H9 (cell line): Measurements from ENCODE around the gene ATP13A3. TPM values are rescaled to one million over a fixed set of nuclear protein-coding genes. Genes with fewer than 3 reads are reported as not detected.

Source experiments
- DNase-seq: peaks from one replicate; pipeline ENCODE4 v3.0.0-alpha.2; 2017
- H2AFZ ChIP-seq: one replicate; pipeline ENCODE4 v1.6.1; 2013; ENCODE audit warnings: mild to moderate bottlenecking, low read length, control low read depth, moderate library complexity
- H2AK5ac ChIP-seq: 2 replicates; pipeline ENCODE4 v1.6.1; 2013; ENCODE audit warnings: low read length, control low read depth, mixed read lengths; ENCODE audit not compliant: insufficient read length
- H2BK120ac ChIP-seq: one replicate; pipeline ENCODE4 v1.6.1; 2013; ENCODE audit warnings: low read depth, mild to moderate bottlenecking, low read length, control low read depth, inconsistent platforms; ENCODE audit not compliant: poor library complexity, severe bottlenecking
- H2BK12ac ChIP-seq: 2 replicates; pipeline ENCODE4 v1.6.1; 2013; ENCODE audit warnings: low read length, control low read depth, mixed read lengths, low read depth; ENCODE audit not compliant: insufficient read length
- H2BK15ac ChIP-seq: 2 replicates; pipeline ENCODE4 v1.6.1; 2013; ENCODE audit warnings: low read depth, low read length, control low read depth
- H2BK20ac ChIP-seq: one replicate; pipeline ENCODE4 v1.6.1; 2013; ENCODE audit warnings: low read depth, mild to moderate bottlenecking, low read length, control low read depth, inconsistent platforms; ENCODE audit not compliant: poor library complexity, severe bottlenecking
- H2BK5ac ChIP-seq: 2 replicates; pipeline ENCODE4 v1.6.1; 2013; ENCODE audit warnings: low read length, control low read depth, mixed read lengths; ENCODE audit not compliant: insufficient read length
- H3K14ac ChIP-seq: 2 replicates; pipeline ENCODE4 v1.6.1; 2013; ENCODE audit warnings: low read length, control low read depth; ENCODE audit not compliant: insufficient read depth
- H3K18ac ChIP-seq: 2 replicates; pipeline ENCODE4 v1.6.1; 2013; ENCODE audit warnings: low read depth, mild to moderate bottlenecking, mixed read lengths, low read length, control low read depth; ENCODE audit not compliant: insufficient read length
- H3K23ac ChIP-seq: 2 replicates; pipeline ENCODE4 v1.6.1; 2013; ENCODE audit warnings: low read length, control low read depth, mixed read lengths, low read depth; ENCODE audit not compliant: insufficient read length
- H3K23me2 ChIP-seq: 2 replicates; pipeline ENCODE4 v1.6.1; 2013; ENCODE audit warnings: low read depth, mild to moderate bottlenecking, mixed read lengths, low read length, control low read depth; ENCODE audit not compliant: insufficient read length, poor library complexity, severe bottlenecking
- H3K27ac ChIP-seq: 2 replicates; pipeline ENCODE4 v1.5.1; 2013; ENCODE audit warnings: low read length, control low read depth, mixed read lengths, low read depth; ENCODE audit not compliant: insufficient read length
- H3K27me3 ChIP-seq: 2 replicates; pipeline ENCODE4 v1.6.1; 2013; ENCODE audit warnings: low read length, control low read depth, inconsistent platforms; ENCODE audit not compliant: insufficient read depth
- H3K4ac ChIP-seq: 2 replicates; pipeline ENCODE4 v1.6.1; 2013; ENCODE audit warnings: low read depth, mild to moderate bottlenecking, control low read depth, inconsistent platforms, low read length, moderate library complexity
- H3K4me1 ChIP-seq: 2 replicates; pipeline ENCODE4 v1.6.1; 2013; ENCODE audit warnings: low read length, control low read depth, inconsistent platforms; ENCODE audit not compliant: insufficient read depth
- H3K4me2 ChIP-seq: 2 replicates; pipeline ENCODE4 v1.6.1; 2013; ENCODE audit warnings: low read length, control low read depth, mixed read lengths; ENCODE audit not compliant: insufficient read length, insufficient read depth
- H3K56ac ChIP-seq: 2 replicates; pipeline ENCODE4 v1.6.1; 2013; ENCODE audit warnings: low read depth, mild to moderate bottlenecking, mixed read lengths, low read length, control low read depth; ENCODE audit not compliant: insufficient read length
- H3K79me1 ChIP-seq: 2 replicates; pipeline ENCODE4 v1.6.1; 2013; ENCODE audit warnings: low read depth, mild to moderate bottlenecking, moderate library complexity, low read length, control low read depth, inconsistent platforms; ENCODE audit not compliant: insufficient read depth, poor library complexity, severe bottlenecking
- H3K79me2 ChIP-seq: 2 replicates; pipeline ENCODE4 v1.6.1; 2013; ENCODE audit warnings: low read length, control low read depth, inconsistent platforms; ENCODE audit not compliant: insufficient read depth
- H3K9ac ChIP-seq: 2 replicates; pipeline ENCODE4 v1.6.1; 2013; ENCODE audit warnings: low read length, control low read depth, mixed read lengths; ENCODE audit not compliant: insufficient read length; ENCODE audit errors: extremely low read depth
- H3K9me3 ChIP-seq: one replicate; pipeline ENCODE4 v1.6.1; 2013; ENCODE audit warnings: low read depth, low read length, inconsistent platforms; ENCODE audit not compliant: control insufficient read depth
- H3T11ph ChIP-seq: one replicate; pipeline ENCODE4 v1.6.1; 2013; ENCODE audit warnings: mild to moderate bottlenecking, low read length, control low read depth, inconsistent platforms
- H4K20me1 ChIP-seq: one replicate; pipeline ENCODE4 v1.6.1; 2013; ENCODE audit not compliant: control insufficient read depth, insufficient read length, insufficient read depth
- H4K5ac ChIP-seq: 2 replicates; pipeline ENCODE4 v1.6.1; 2013; ENCODE audit warnings: low read depth, mild to moderate bottlenecking, mixed read lengths, low read length, control low read depth; ENCODE audit not compliant: insufficient read length
- H4K8ac ChIP-seq: replicated peaks from 2 replicates; pipeline ENCODE4 v1.6.1; 2013; ENCODE audit warnings: low read length, control low read depth, mixed read lengths, low read depth; ENCODE audit not compliant: insufficient read length
- H4K91ac ChIP-seq: 2 replicates; pipeline ENCODE4 v1.6.1; 2013; ENCODE audit warnings: low read depth, mild to moderate bottlenecking, moderate library complexity, mixed read lengths, low read length, control low read depth; ENCODE audit not compliant: insufficient read length
- H3K27ac Mint-ChIP-seq, 3 experiments: 2 replicates in 2 of 3; 3 replicates in 1 of 3; pipeline ENCODE4 v1.8.0; 2020 to 2021; ENCODE audit warnings: mixed read lengths in 3 of 3, mild to moderate bottlenecking in 1 of 3, moderate library complexity in 1 of 3
- H3K27me3 Mint-ChIP-seq: 2 replicates; pipeline ENCODE4 v1.8.0; 2021; ENCODE audit warnings: low read depth, mild to moderate bottlenecking, moderate library complexity, mixed read lengths
- H3K36me3 Mint-ChIP-seq, 3 experiments: 2 replicates in 2 of 3; 3 replicates in 1 of 3; pipeline ENCODE4 v1.8.0; 2020 to 2021; ENCODE audit warnings: low read depth in 3 of 3, mixed read lengths in 3 of 3; ENCODE audit not compliant: insufficient read depth in 1 of 3
- H3K4me1 Mint-ChIP-seq, 2 experiments: 2 replicates each; pipeline ENCODE4 v1.8.0; 2020; ENCODE audit warnings: mixed read lengths in 2 of 2
- H3K4me3 Mint-ChIP-seq, 2 experiments: 2 replicates in 1 of 2; 3 replicates in 1 of 2; pipeline ENCODE4 v1.8.0; 2020 to 2021; ENCODE audit warnings: mild to moderate bottlenecking in 2 of 2, mixed read lengths in 2 of 2, moderate library complexity in 1 of 2
- H3K9me3 Mint-ChIP-seq, 2 experiments: 2 replicates in 1 of 2; 3 replicates in 1 of 2; pipeline ENCODE4 v1.8.0; 2020; ENCODE audit warnings: mild to moderate bottlenecking in 2 of 2, mixed read lengths in 2 of 2, moderate library complexity in 1 of 2
- CTCF ChIP-seq: fragments of 200-600 bp; sonication (generic); conservative IDR thresholded peaks from 3 replicates; pipeline ENCODE4 v1.8.0; 2021; ENCODE audit warnings: antibody characterized with exemption, mild to moderate bottlenecking
- WGBS: extraction: QIAGEN DNeasy Blood & Tissue Kit; methylation state at CpG from one replicate; pipeline ENCODE4 v1.1.7; 2013; ENCODE audit warnings: missing lambda C conversion rate, low lambda C conversion rate, mixed read lengths; ENCODE audit not compliant: insufficient read length; ENCODE audit errors: extremely low coverage; 5-methylcytosine and 5-hydroxymethylcytosine counted together
- total RNA-seq: library from RNA; stranded (reverse); gene quantifications from 2 replicates; pipeline ENCODE4 v1.2.1, GENCODE V29; 2021

The ATP13A3 gene
- total RNA-seq, 1 experiment from 2014 or later: 78.5 TPM

- no peak overlapping the region for H3K14ac ChIP-seq
- no peaks in the 10 kb centered on the region for H3K79me2 ChIP-seq
- Mint-ChIP-seq H3K4me3 (no peak overlapping the region), H3K27me3 (peaks cover 24% of the 10 kb centered on the region), H3K9me3 (no peaks in the 10 kb centered on the region), H3K27ac (no peak overlapping the region), H3K4me1 (peaks cover 9 to 17% of the 10 kb centered on the region in 2 experiments), H3K36me3 (no peaks in the 10 kb centered on the region)
- DNase-seq: no peak
- no peak overlapping the region for H2BK15ac ChIP-seq
- WGBS: no CpG with 5 or more reads among the region's 3 CpGs
- H4K8ac ChIP-seq: no peak overlapping the region
- H3K4ac ChIP-seq: no peak overlapping the region
- no peak overlapping the region for H2BK5ac ChIP-seq
- TF ChIP-seq CTCF: no peak
- H3K4me2 ChIP-seq: no peak overlapping the region
- no peak overlapping the region for H3K27ac ChIP-seq
- no peaks in the 10 kb centered on the region for H3K79me1 ChIP-seq
- H3K18ac ChIP-seq: no peak overlapping the region
- no peak overlapping the region for H2AK5ac ChIP-seq
- H3K56ac ChIP-seq: no peak overlapping the region
- no peak overlapping the region for H3K9ac ChIP-seq
- H3K23me2 ChIP-seq: no peaks in the 10 kb centered on the region
- H3K9me3 ChIP-seq: no peaks in the 10 kb centered on the region
- no peak overlapping the region for H3K23ac ChIP-seq
- H4K5ac ChIP-seq: no peak overlapping the region
- no peaks in the 10 kb centered on the region for H3K4me1 ChIP-seq
- no peak overlapping the region for H3T11ph ChIP-seq
- H2BK12ac ChIP-seq: no peak overlapping the region
- no peak overlapping the region for H2BK20ac ChIP-seq
- H2BK120ac ChIP-seq: no peak overlapping the region
- no peaks in the 10 kb centered on the region for H4K20me1 ChIP-seq
- no peak overlapping the region for H2AFZ ChIP-seq
- H3K27me3 ChIP-seq: no peaks in the 10 kb centered on the region; the same call in 1 of the 2 replicates
- no peak overlapping the region for H4K91ac ChIP-seq
These were observed 122.5 kb downstream of the ATP13A3 start for GRCh38 chr3:194364314-194364651.
